Skeletal muscle tissue (tissue), 2 donors: ENCODE data around the gene ALDH16A1. TPM values are rescaled to one million over a fixed set of nuclear protein-coding genes. Genes with fewer than 3 reads are reported as not detected.

ENCODE experiments used
- small RNA-seq: library from RNA; depleted of rRNA; stranded (forward); fragments of <200 nt; gene quantifications from one replicate; pipeline ENCODE3, GENCODE V24; 2014
- total RNA-seq: library from RNA; depleted of rRNA; stranded (reverse); fragments of >200 nt; gene quantifications from one replicate; pipeline ENCODE4 v1.2.3, GENCODE V29; 2014

ALDH16A1 gene
- total RNA-seq, 1 donor from 2014 or later = 20.9 TPM

Small RNA genes lying within 50 kb of the gene (small RNA-seq; reads per million reads assigned to genes)
- gene COX6CP7 (not detected), gene MIR150 (16.7 reads per million, percentile 93 among the genes with 10 or more reads in this experiment), gene SNORD32A (not detected), gene SNORD33 (not detected), gene SNORD34 (not detected), gene SNORD35A (not detected), gene SNORD35B (not detected)

Other genes starting within 250 kb of the ALDH16A1 start
- gene SLC6A16, start 128.0 kb upstream of the ALDH16A1 start, total RNA-seq = not detected
- 7.8 TPM for gene CD37, start 117.8 kb upstream of the ALDH16A1 start, total RNA-seq
- gene TEAD2, start 90.8 kb upstream of the ALDH16A1 start, total RNA-seq = 31.3 TPM
- 0.52 TPM for gene DKKL1, start 89.3 kb upstream of the ALDH16A1 start, total RNA-seq
- not detected for gene KASH5, start 65.0 kb upstream of the ALDH16A1 start, total RNA-seq
- gene PTH2, start 29.8 kb upstream of the ALDH16A1 start, total RNA-seq = not detected
- gene GFY, start 27.8 kb upstream of the ALDH16A1 start, total RNA-seq = not detected
- gene SLC17A7, start 11.7 kb upstream of the ALDH16A1 start, total RNA-seq = 1.0 TPM
- 56.4 TPM for gene PIH1D1, start 1.4 kb upstream of the ALDH16A1 start, total RNA-seq
- 0.52 TPM for gene FLT3LG, start 21.0 kb downstream of the ALDH16A1 start, total RNA-seq
- 4,175 TPM for gene RPL13A, start 34.4 kb downstream of the ALDH16A1 start, total RNA-seq
- gene RPS11, start 43.2 kb downstream of the ALDH16A1 start, total RNA-seq = 5,888 TPM
- 114 TPM for gene FCGRT, start 59.4 kb downstream of the ALDH16A1 start, total RNA-seq
- 48.5 TPM for gene RCN3, start 74.8 kb downstream of the ALDH16A1 start, total RNA-seq
- 73.1 TPM for gene NOSIP, start 127.3 kb downstream of the ALDH16A1 start, total RNA-seq
- not detected for gene PRRG2, start 128.1 kb downstream of the ALDH16A1 start, total RNA-seq
- 3.1 TPM for gene PRR12, start 138.0 kb downstream of the ALDH16A1 start, total RNA-seq
- gene RRAS, start 186.9 kb downstream of the ALDH16A1 start, total RNA-seq = 4.2 TPM
- 8.4 TPM for gene SCAF1, start 189.0 kb downstream of the ALDH16A1 start, total RNA-seq
- 31.3 TPM for gene IRF3, start 212.6 kb downstream of the ALDH16A1 start, total RNA-seq
- 4.7 TPM for gene BCL2L12, start 212.7 kb downstream of the ALDH16A1 start, total RNA-seq
- gene PRMT1, start 224.0 kb downstream of the ALDH16A1 start, total RNA-seq = 362 TPM
- 1.0 TPM for gene ADM5, start 236.4 kb downstream of the ALDH16A1 start, total RNA-seq
- 4.7 TPM for gene CPT1C, start 237.9 kb downstream of the ALDH16A1 start, total RNA-seq